ENCODE data around the gene SP2. TPM values are rescaled to one million over a fixed set of nuclear protein-coding genes. Genes with fewer than 3 reads are reported as not detected.

The SP2 gene
- total RNA-seq, 1 donor from 2014 or later: 13.5 TPM

GRCh38 chr17:47961406-47961805 is 65.4 kb downstream of the SP2 start:
- H3K27ac Mint-ChIP-seq (ENCODE audit: unreplicated experiment): no peak overlapping the region
- TF ChIP-seq CTCF (IDR thresholded peaks at IDR 0.05): no peak
- no peak for DNase-seq (ENCODE audit: low spot score)
- no peaks in the 10 kb centered on the region for H3K36me3 Mint-ChIP-seq (ENCODE audit: low read depth)
- peaks cover 3% of the 10 kb centered on the region for H3K4me1 Mint-ChIP-seq (ENCODE audit: low read depth)
- H3K4me3 Mint-ChIP-seq (ENCODE audit: unreplicated experiment): no peak overlapping the region
- H3K27me3 Mint-ChIP-seq (ENCODE audit: low read depth): no peaks in the 10 kb centered on the region
- peaks cover 4% of the 10 kb centered on the region for H3K9me3 Mint-ChIP-seq (ENCODE audit: low read depth)

GRCh38 chr17:47962901-47963300 is 66.9 kb downstream of the SP2 start:
- DNase-seq (ENCODE audit: low spot score): no peak
- no peaks in the 10 kb centered on the region for H3K36me3 Mint-ChIP-seq (ENCODE audit: low read depth)

GRCh38 chr17:47964856-47965255 is 68.8 kb downstream of the SP2 start:
- Mint-ChIP-seq H3K27me3 (ENCODE audit: low read depth) (no peaks in the 10 kb centered on the region), H3K4me1 (ENCODE audit: low read depth) (peaks cover 12% of the 10 kb centered on the region)
- no peak for TF ChIP-seq CTCF (IDR thresholded peaks at IDR 0.05)

More at GRCh38 chr17:47962901-47963300, 66.9 kb downstream of the SP2 start:
- Mint-ChIP-seq H3K4me1 (ENCODE audit: low read depth) (peaks cover 9% of the 10 kb centered on the region), H3K4me3 (ENCODE audit: unreplicated experiment) (no peak overlapping the region), H3K27me3 (ENCODE audit: low read depth) (no peaks in the 10 kb centered on the region), H3K9me3 (ENCODE audit: low read depth) (peaks cover 4% of the 10 kb centered on the region), H3K27ac (ENCODE audit: unreplicated experiment) (no peak overlapping the region)
- TF ChIP-seq CTCF (IDR thresholded peaks at IDR 0.05): no peak

GRCh38 chr17:47966079-47966519 is 70.1 kb downstream of the SP2 start:
- no peak for DNase-seq (ENCODE audit: low spot score)
- no peak for TF ChIP-seq CTCF (IDR thresholded peaks at IDR 0.05)
- Mint-ChIP-seq H3K27me3 (ENCODE audit: low read depth) (no peaks in the 10 kb centered on the region), H3K36me3 (ENCODE audit: low read depth) (no peaks in the 10 kb centered on the region), H3K4me3 (ENCODE audit: unreplicated experiment) (no peak overlapping the region), H3K27ac (ENCODE audit: unreplicated experiment) (no peak overlapping the region), H3K9me3 (ENCODE audit: low read depth) (peaks cover 4% of the 10 kb centered on the region), H3K4me1 (ENCODE audit: low read depth) (peaks cover 17% of the 10 kb centered on the region)

More at GRCh38 chr17:47964856-47965255, 68.8 kb downstream of the SP2 start:
- no peak for DNase-seq (ENCODE audit: low spot score)
- H3K4me3 Mint-ChIP-seq (ENCODE audit: unreplicated experiment): no peak overlapping the region
- H3K27ac Mint-ChIP-seq (ENCODE audit: unreplicated experiment): no peak overlapping the region
- H3K36me3 Mint-ChIP-seq (ENCODE audit: low read depth): no peaks in the 10 kb centered on the region
- peaks cover 4% of the 10 kb centered on the region for H3K9me3 Mint-ChIP-seq (ENCODE audit: low read depth)

- Mint-ChIP-seq H3K4me3 (ENCODE audit: unreplicated experiment) (no peak overlapping the region), H3K27ac (ENCODE audit: unreplicated experiment) (peak overlapping the region; percentile 67), H3K9me3 (ENCODE audit: low read depth) (no peaks in the 10 kb centered on the region), H3K4me1 (ENCODE audit: low read depth) (peaks cover 30% of the 10 kb centered on the region), H3K27me3 (ENCODE audit: low read depth) (no peaks in the 10 kb centered on the region), H3K36me3 (ENCODE audit: low read depth) (no peaks in the 10 kb centered on the region)
- no peak for TF ChIP-seq CTCF (IDR thresholded peaks at IDR 0.05)
- no peak for DNase-seq (ENCODE audit: low spot score)
Measured at GRCh38 chr17:47967607-47968252, 71.7 kb downstream of the SP2 start.

Data from chondrocyte (in vitro differentiated cells).